Activated CD4-positive, alpha-beta memory T cell treated with anti-CD3 and anti-CD28 coated beads for 36 hours (primary cell): ENCODE measurements around the gene CHRDL2. TPM values are rescaled to one million over a fixed set of nuclear protein-coding genes. Genes with fewer than 3 reads are reported as not detected.

Experiments used
- CTCF ChIA-PET: fragments of 350-600 bp; sonication (Branson Sonifier 250); formaldehyde crosslinking; loops from one replicate; lab custom pipeline; 2021; ENCODE audit warnings: antibody characterized with exemption, inconsistent platforms; lab: Charles Lee
- POLR2A ChIA-PET: fragments of 350-600 bp; sonication (Branson Sonifier 250); formaldehyde crosslinking; loops from one replicate; lab custom pipeline; 2021; ENCODE audit warnings: antibody characterized with exemption; lab: Charles Lee
- DNase-seq: peaks from one replicate; pipeline ENCODE4 v3.0.0-alpha.2; 2020
- H3K27ac Mint-ChIP-seq: one replicate; pipeline ENCODE4 v1.8.0; 2021; ENCODE audit warnings: mixed read lengths
- H3K27me3 Mint-ChIP-seq: one replicate; pipeline ENCODE4 v1.8.0; 2021; ENCODE audit warnings: mixed read lengths
- H3K36me3 Mint-ChIP-seq: one replicate; pipeline ENCODE4 v1.8.0; 2021; ENCODE audit warnings: mixed read lengths
- H3K4me1 Mint-ChIP-seq: one replicate; pipeline ENCODE4 v1.8.0; 2021; ENCODE audit warnings: low read depth, mixed read lengths
- H3K4me3 Mint-ChIP-seq: one replicate; pipeline ENCODE4 v1.8.0; 2021; ENCODE audit warnings: mild to moderate bottlenecking, mixed read lengths
- H3K9me3 Mint-ChIP-seq: one replicate; pipeline ENCODE4 v1.8.0; 2021; ENCODE audit warnings: mixed read lengths
- intact Hi-C: fragments of 100-400 bp; cut with micrococcal nuclease; formaldehyde crosslinking; loops from one replicate; pipeline ENCODE4 v1.15.1; 2023
- total RNA-seq, 2 experiments: library from RNA; stranded (reverse); gene quantifications; one replicate each; pipeline ENCODE4 v1.2.3, GENCODE V29; 2021

CHRDL2 gene
- total RNA-seq, result not detected

DNA sequence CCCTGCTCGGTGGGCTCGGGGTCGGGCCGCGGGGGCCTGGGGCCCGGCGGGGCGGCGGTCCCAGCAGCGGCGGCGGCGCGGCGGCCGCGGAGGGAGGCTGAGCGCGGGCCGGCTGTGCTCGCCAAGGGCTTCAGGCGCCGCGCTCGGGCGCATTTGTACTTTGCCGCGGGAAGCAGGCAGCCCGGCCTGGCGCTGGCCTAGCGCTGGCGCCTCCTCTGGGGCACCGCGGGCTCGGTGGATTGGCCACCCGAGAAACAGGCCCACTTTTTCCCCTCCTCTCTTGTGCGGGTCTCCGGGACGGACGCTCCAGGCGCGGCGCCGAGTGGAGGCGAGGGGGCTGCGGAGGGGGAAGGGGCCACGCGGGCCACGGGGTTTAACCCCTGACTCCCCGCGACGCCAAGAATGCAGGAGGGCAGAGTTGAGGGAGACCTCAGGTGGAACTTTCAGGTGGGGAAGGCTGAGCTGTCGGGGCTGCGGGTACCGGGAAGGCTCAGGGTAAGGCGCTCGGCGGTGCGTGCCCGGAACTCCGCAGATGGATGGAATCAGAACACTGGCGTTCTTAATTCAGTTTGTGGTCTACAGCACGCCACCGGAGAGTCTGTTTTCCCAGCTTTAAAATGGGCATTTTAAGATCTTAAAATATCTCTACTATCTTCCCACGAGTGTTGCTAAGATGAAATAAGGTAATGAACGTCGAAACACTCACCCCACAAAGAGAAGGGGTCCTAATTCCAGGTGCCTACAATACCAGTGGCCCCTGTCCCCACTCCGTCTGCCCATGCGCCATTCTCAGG lies at the start of gene CHRDL2:
CHRDL2 (minus strand) TSS at position 126 of the 794 bp plus-strand sequence. CDS start 538 bp downstream, outside the sequence.
- H3K27me3 Mint-ChIP-seq, result peaks cover 47% of the 10 kb centered on the region
- DNase-seq, result no peak
- intact Hi-C loops, result no loop called here
- no peaks in the 10 kb centered on the region for H3K9me3 Mint-ChIP-seq
- no peak within 1 kb of the TSS for H3K27ac Mint-ChIP-seq
- POLR2A ChIA-PET, result no interaction called here
- H3K36me3 Mint-ChIP-seq, result no peaks in the 10 kb centered on the region
- peaks cover 11% of the 10 kb centered on the region for H3K4me1 Mint-ChIP-seq
- no peak within 1 kb of the TSS for H3K4me3 Mint-ChIP-seq
- CTCF ChIA-PET, result interaction anchor here (0.7 to 1.7 kb wide), 3 partner anchors 11 to 29 kb away, joined by 3 to 8 read pairs (median 3); no protein-coding TSS in a partner anchor

- ChIA-PET CTCF (interaction anchor here (0.9 to 1.2 kb wide), 2 partner anchors 41 to 79 kb away, joined by 3 to 5 read pairs; no protein-coding TSS in a partner anchor), POLR2A (interaction anchor here (1.4 kb wide), 1 partner anchor 31 kb away, joined by 3 read pairs; no protein-coding TSS in a partner anchor)
- Mint-ChIP-seq H3K4me1 (peaks cover 34% of the 10 kb centered on the region), H3K9me3 (no peaks in the 10 kb centered on the region), H3K27me3 (no peaks in the 10 kb centered on the region), H3K4me3 (no peak overlapping the region), H3K27ac (no peak overlapping the region), H3K36me3 (peaks cover 2% of the 10 kb centered on the region)
- intact Hi-C loops, result no loop called here
- DNase-seq, result no peak
Observed at GRCh38 chr11:74780248-74781005, 49.2 kb upstream of the CHRDL2 start.

DNA sequence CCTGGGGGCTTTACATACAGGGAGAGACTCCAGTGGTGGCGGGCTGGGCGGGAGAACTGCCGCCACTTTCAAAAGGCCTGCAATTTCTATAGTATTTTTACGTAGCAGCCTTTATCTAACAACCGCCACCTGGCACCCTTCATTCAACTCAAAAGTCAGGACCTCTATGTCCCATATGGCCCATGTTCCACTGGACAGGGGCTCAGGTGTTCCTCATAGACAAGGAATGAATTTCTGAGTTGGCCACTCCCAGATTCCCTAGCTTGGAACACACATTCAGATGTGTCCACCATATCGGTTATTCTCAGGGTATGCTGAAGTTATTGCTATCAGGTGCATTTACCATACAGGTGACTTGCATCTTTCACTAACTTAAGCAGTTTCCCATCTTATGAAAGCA lies 47.4 kb upstream of the CHRDL2 start:
- no peak overlapping the region for H3K27ac Mint-ChIP-seq
- H3K9me3 Mint-ChIP-seq, result no peaks in the 10 kb centered on the region
- no peaks in the 10 kb centered on the region for H3K27me3 Mint-ChIP-seq
- DNase-seq, result no peak
- CTCF ChIA-PET, result interaction anchor here (1.4 to 1.8 kb wide), 2 partner anchors 52 to 76 kb away, joined by 3 to 5 read pairs; no protein-coding TSS in a partner anchor
- POLR2A ChIA-PET, result no interaction called here
- intact Hi-C loops, result no loop called here
- H3K4me3 Mint-ChIP-seq, result no peak overlapping the region
- H3K36me3 Mint-ChIP-seq, result peaks cover 2% of the 10 kb centered on the region
- peaks cover 27% of the 10 kb centered on the region for H3K4me1 Mint-ChIP-seq

- intact Hi-C loops, result no loop called here
- Mint-ChIP-seq H3K27ac (no peak overlapping the region), H3K4me1 (peaks cover 20% of the 10 kb centered on the region), H3K4me3 (no peak overlapping the region), H3K27me3 (no peaks in the 10 kb centered on the region), H3K9me3 (no peaks in the 10 kb centered on the region), H3K36me3 (peaks cover 2% of the 10 kb centered on the region)
- ChIA-PET POLR2A (no interaction called here), CTCF (interaction anchor here (1.4 to 1.8 kb wide), 2 partner anchors 52 to 75 kb away, joined by 3 to 5 read pairs; no protein-coding TSS in a partner anchor)
- DNase-seq, result no peak
Observed at GRCh38 chr11:74777877-74778276, 46.7 kb upstream of the CHRDL2 start.

DNA sequence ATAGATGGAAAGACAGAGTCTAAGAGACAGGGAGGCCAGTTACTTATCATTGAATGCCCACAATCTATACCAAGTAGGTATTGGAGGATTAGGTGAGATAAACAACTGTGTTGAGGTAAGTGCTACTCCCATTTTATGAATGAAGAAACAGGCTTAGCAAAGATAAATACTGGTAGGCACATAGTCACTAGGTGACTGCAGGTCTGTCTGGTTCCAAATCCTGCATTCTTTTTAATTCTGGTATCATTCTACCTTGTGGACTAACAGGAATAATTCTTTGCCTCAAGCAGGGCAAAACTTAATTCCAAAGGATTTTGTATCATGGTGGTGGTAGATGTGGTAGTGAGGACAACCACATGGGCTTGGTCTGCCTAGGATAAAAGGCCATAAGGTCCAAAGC lies 45.8 kb upstream of the CHRDL2 start:
- peaks cover 2% of the 10 kb centered on the region for H3K36me3 Mint-ChIP-seq
- H3K9me3 Mint-ChIP-seq, result no peaks in the 10 kb centered on the region
- no peak overlapping the region for H3K4me3 Mint-ChIP-seq
- H3K27me3 Mint-ChIP-seq, result no peaks in the 10 kb centered on the region
- no peak overlapping the region for H3K27ac Mint-ChIP-seq
- DNase-seq, result no peak
- intact Hi-C loops, result no loop called here
- ChIA-PET POLR2A (interaction anchor here (0.6 kb wide), 1 partner anchor 25 kb away, joined by 3 read pairs; no protein-coding TSS in a partner anchor), CTCF (no interaction called here)
- peaks cover 18% of the 10 kb centered on the region for H3K4me1 Mint-ChIP-seq

- peaks cover 2% of the 10 kb centered on the region for H3K36me3 Mint-ChIP-seq
- ChIA-PET POLR2A (interaction anchor here (0.6 kb wide), 1 partner anchor 24 kb away, joined by 3 read pairs; no protein-coding TSS in a partner anchor), CTCF (interaction anchor here (0.7 kb wide), 1 partner anchor 154 kb away, joined by 3 read pairs; no protein-coding TSS in a partner anchor)
- intact Hi-C loops, result no loop called here
- no peak for DNase-seq
- H3K9me3 Mint-ChIP-seq, result no peaks in the 10 kb centered on the region
- H3K27ac Mint-ChIP-seq, result no peak overlapping the region
- no peak overlapping the region for H3K4me3 Mint-ChIP-seq
- H3K27me3 Mint-ChIP-seq, result no peaks in the 10 kb centered on the region
- H3K4me1 Mint-ChIP-seq, result peaks cover 18% of the 10 kb centered on the region
Observed at GRCh38 chr11:74776546-74776945, 45.3 kb upstream of the CHRDL2 start.

DNA sequence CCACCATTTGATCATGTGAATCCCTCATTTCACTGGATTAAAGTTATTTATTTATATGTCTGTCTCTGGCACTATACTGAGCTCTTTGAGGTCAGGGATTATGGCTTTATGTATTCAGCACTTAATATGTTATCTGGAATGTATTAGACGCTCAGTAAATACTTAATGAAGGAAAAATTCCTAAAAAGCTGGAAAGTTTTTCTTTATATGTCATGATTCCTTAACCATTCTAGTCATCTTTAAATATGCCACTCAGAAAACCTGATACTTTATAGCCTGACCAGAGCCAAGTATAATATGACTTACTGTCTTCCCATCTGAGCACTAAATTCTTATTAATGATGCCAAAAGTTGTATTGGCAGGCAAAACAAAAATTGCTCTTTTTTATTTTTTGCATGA lies 44.5 kb upstream of the CHRDL2 start:
- no peak for DNase-seq
- Mint-ChIP-seq H3K4me3 (no peak overlapping the region), H3K36me3 (peaks cover 2% of the 10 kb centered on the region), H3K27me3 (no peaks in the 10 kb centered on the region), H3K27ac (no peak overlapping the region), H3K9me3 (no peaks in the 10 kb centered on the region), H3K4me1 (peaks cover 21% of the 10 kb centered on the region)
- ChIA-PET POLR2A (no interaction called here), CTCF (no interaction called here)
- intact Hi-C loops, result no loop called here

DNA sequence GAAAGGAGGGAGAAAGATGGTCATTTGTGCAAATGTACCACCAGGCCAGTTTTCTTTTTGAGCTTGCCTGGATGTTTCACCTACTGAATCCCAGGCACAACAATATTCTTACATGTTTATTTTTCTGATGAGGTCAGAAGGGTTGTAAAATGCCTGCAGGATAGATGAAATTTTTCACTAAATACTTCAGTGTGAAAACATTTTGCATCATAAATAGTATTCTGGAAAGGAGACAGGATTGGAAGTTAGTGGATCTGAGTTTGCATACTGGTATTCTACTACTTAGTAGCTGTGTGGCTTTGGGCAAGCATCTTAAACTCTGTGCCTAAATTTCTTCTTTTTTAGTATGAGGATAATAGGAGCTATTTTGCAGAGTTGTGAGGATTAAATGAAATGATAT lies 42.2 kb upstream of the CHRDL2 start:
- intact Hi-C loops, result no loop called here
- Mint-ChIP-seq H3K27ac (no peak overlapping the region), H3K27me3 (no peaks in the 10 kb centered on the region), H3K9me3 (no peaks in the 10 kb centered on the region), H3K4me3 (no peak overlapping the region), H3K36me3 (peaks cover 2% of the 10 kb centered on the region), H3K4me1 (peaks cover 34% of the 10 kb centered on the region)
- POLR2A ChIA-PET, result interaction anchor here (0.8 kb wide), 1 partner anchor 11 kb away, joined by 3 read pairs; no protein-coding TSS in a partner anchor
- DNase-seq, result no peak
- CTCF ChIA-PET, result no interaction called here

DNA sequence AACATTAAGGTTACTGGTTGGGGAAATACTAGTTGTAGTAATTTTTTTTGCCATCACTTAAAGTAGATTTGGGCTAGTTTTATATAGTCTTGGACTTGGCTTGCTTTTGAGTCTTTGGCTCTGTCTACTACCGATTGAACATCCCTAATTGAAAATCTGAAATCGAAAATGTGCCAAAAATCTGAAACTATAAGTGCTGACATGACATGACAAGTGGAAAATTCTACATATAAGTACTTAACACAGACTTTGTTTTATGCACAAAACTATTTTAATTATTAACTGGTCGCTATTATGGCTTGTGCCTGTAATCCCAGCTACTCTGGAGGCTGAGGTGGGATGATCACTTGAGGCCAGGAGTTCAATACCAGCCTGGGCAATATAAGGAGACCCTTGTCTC lies 39.9 kb upstream of the CHRDL2 start:
- H3K4me3 Mint-ChIP-seq, result no peak overlapping the region
- intact Hi-C loops, result no loop called here
- POLR2A ChIA-PET, result no interaction called here
- H3K9me3 Mint-ChIP-seq, result no peaks in the 10 kb centered on the region
- H3K27me3 Mint-ChIP-seq, result no peaks in the 10 kb centered on the region
- DNase-seq, result no peak
- no peak overlapping the region for H3K27ac Mint-ChIP-seq
- CTCF ChIA-PET, result no interaction called here
- peaks cover 38% of the 10 kb centered on the region for H3K4me1 Mint-ChIP-seq
- no peaks in the 10 kb centered on the region for H3K36me3 Mint-ChIP-seq

- ChIA-PET POLR2A (no interaction called here), CTCF (interaction anchor here (1.2 to 1.9 kb wide), 2 partner anchors 14 to 30 kb away, joined by 3 to 8 read pairs; no protein-coding TSS in a partner anchor)
- DNase-seq, result no peak
- Mint-ChIP-seq H3K4me1 (peaks cover 41% of the 10 kb centered on the region), H3K4me3 (no peak overlapping the region), H3K36me3 (no peaks in the 10 kb centered on the region), H3K27ac (no peak overlapping the region), H3K27me3 (no peaks in the 10 kb centered on the region), H3K9me3 (no peaks in the 10 kb centered on the region)
- intact Hi-C loops, result no loop called here
Observed at GRCh38 chr11:74770456-74770855, 39.2 kb upstream of the CHRDL2 start.

- Mint-ChIP-seq H3K4me3 (no peak overlapping the region), H3K4me1 (peaks cover 39% of the 10 kb centered on the region), H3K27me3 (no peaks in the 10 kb centered on the region), H3K27ac (no peak overlapping the region), H3K9me3 (no peaks in the 10 kb centered on the region), H3K36me3 (no peaks in the 10 kb centered on the region)
- intact Hi-C loops, result no loop called here
- ChIA-PET POLR2A (no interaction called here), CTCF (interaction anchor here (1.9 to 2.9 kb wide), 2 partner anchors 29 to 43 kb away, joined by 6 to 8 read pairs; no protein-coding TSS in a partner anchor)
- no peak for DNase-seq
Observed at GRCh38 chr11:74769055-74769707, 38.0 kb upstream of the CHRDL2 start.
